A549 (cell line): ENCODE results near the gene ZNF185. TPM values are rescaled to one million over a fixed set of nuclear protein-coding genes. Genes with fewer than 3 reads are reported as not detected.

Experiments
- ATAC-seq, 2 experiments: fragments of 200-7000 bp in 1 of 2; fragments of >200 bp in 1 of 2; cut with Nextera tagmentation in 1 of 2; cut with Tn5 transposase in 1 of 2; 3 replicates each; pipeline versions ENCODE4 v1.8.0 to v1.9.1; 2018 to 2020; ENCODE audit warnings: mild to moderate bottlenecking in 1 of 2, moderate library complexity in 1 of 2
- CTCF ChIA-PET: fragments of 300-600 bp; sonication (Branson Sonifier 250); formaldehyde crosslinking; extraction: SDS; loops from one replicate; lab custom pipeline; 2021; ENCODE audit warnings: antibody characterized with exemption, inconsistent platforms; lab: Yijun Ruan, JAX
- POLR2A ChIA-PET: fragments of 350-600 bp; formaldehyde crosslinking; extraction: SDS; loops from one replicate; lab custom pipeline; 2021; ENCODE audit warnings: antibody characterized with exemption, inconsistent platforms; lab: Yijun Ruan, JAX
- DNase-seq, 2 experiments: peaks; one replicate each; pipeline versions ENCODE4 v3.0.0 to v3.0.0-alpha.2; 2011 to 2016; ENCODE audit warnings: low read depth in 1 of 2, low spot score in 1 of 2
- FAIRE-seq: peaks from 2 replicates; lab custom pipeline; 2011; peaks lifted over from hg19 to GRCh38; lab: Jason Lieb, UNC
- H3K27ac ChIP-seq, 2 experiments: fragments of >200 bp; sonication (Bioruptor Twin); formaldehyde crosslinking; 3 replicates each; pipeline ENCODE4 v1.5.1; 2016 to 2017
- H3K4me1 ChIP-seq: fragments of >200 bp; sonication (Bioruptor Twin); formaldehyde crosslinking; 3 replicates; pipeline ENCODE4 v1.6.1; 2016
- H3K4me2 ChIP-seq: fragments of >200 bp; sonication (Bioruptor Twin); formaldehyde crosslinking; 3 replicates; pipeline ENCODE4 v1.6.1; 2016
- H3K4me3 ChIP-seq: fragments of >200 bp; sonication (Bioruptor Twin); formaldehyde crosslinking; 3 replicates; pipeline ENCODE4 v1.5.1; 2016
- H3K9me3 ChIP-seq: fragments of >200 bp; sonication (Bioruptor Twin); formaldehyde crosslinking; 3 replicates; pipeline ENCODE4 v1.6.1; 2016
- CBX2 ChIP-seq: fragments of 200-600 bp; sonication (generic); IDR thresholded peaks from 2 replicates; pipeline ENCODE4 v1.6.1; 2016; ENCODE audit warnings: low read depth, mild to moderate bottlenecking, borderline replicate concordance
- CHD4 ChIP-seq: fragments of 200-600 bp; sonication (generic); IDR thresholded peaks from 2 replicates; pipeline ENCODE4 v1.6.1; 2016; ENCODE audit warnings: antibody characterized with exemption, mild to moderate bottlenecking, borderline replicate concordance
- CTCF ChIP-seq: fragments of >200 bp; sonication (Bioruptor Twin); formaldehyde crosslinking; IDR thresholded peaks from 3 replicates; pipeline ENCODE4 v1.5.1; 2016
- EHF ChIP-seq: fragments of 250-450 bp; sonication (Bioruptor Pico); IDR thresholded peaks from 2 replicates; pipeline ENCODE4 v1.5.0; 2020; ENCODE audit warnings: mild to moderate bottlenecking
- EHMT2 ChIP-seq: fragments of 200-600 bp; sonication (generic); IDR thresholded peaks from 2 replicates; pipeline ENCODE4 v1.6.1; 2016; ENCODE audit warnings: antibody characterized with exemption, low read depth, mild to moderate bottlenecking, moderate library complexity
- ELK1 ChIP-seq: fragments of 150-350 bp; IDR thresholded peaks from 2 replicates; pipeline ENCODE4 v1.6.1; 2014; ENCODE audit warnings: low read depth, mild to moderate bottlenecking, low read length
- ESRRA ChIP-seq: fragments of 150-350 bp; IDR thresholded peaks from 2 replicates; pipeline ENCODE4 v1.6.1; 2014; ENCODE audit warnings: mild to moderate bottlenecking, low read length, borderline replicate concordance
- FOSB ChIP-seq: fragments of 250-450 bp; sonication (Bioruptor Pico); IDR thresholded peaks from 2 replicates; pipeline ENCODE4 v1.5.0; 2020; ENCODE audit warnings: mild to moderate bottlenecking, moderate library complexity
- HES2 ChIP-seq: fragments of >200 bp; sonication (Bioruptor Twin); formaldehyde crosslinking; IDR thresholded peaks from 2 replicates; pipeline ENCODE4 v1.6.1; 2016
- HEYL ChIP-seq: fragments of 250-450 bp; sonication (Bioruptor Pico); IDR thresholded peaks from 2 replicates; pipeline ENCODE4 v1.8.0; 2021; ENCODE audit warnings: mild to moderate bottlenecking, moderate library complexity
- HOXA7 ChIP-seq: fragments of 250-450 bp; sonication (Bioruptor Pico); IDR thresholded peaks from 2 replicates; pipeline ENCODE4 v1.5.0; 2020; ENCODE audit warnings: mild to moderate bottlenecking, moderate library complexity
- HOXB13 ChIP-seq: fragments of 250-450 bp; sonication (Bioruptor Pico); IDR thresholded peaks from 2 replicates; pipeline ENCODE4 v1.5.0; 2020; ENCODE audit warnings: low read depth, mild to moderate bottlenecking, moderate library complexity
- HOXB5 ChIP-seq: fragments of 250-450 bp; sonication (Bioruptor Pico); IDR thresholded peaks from 2 replicates; pipeline ENCODE4 v1.5.0; 2020; ENCODE audit warnings: mild to moderate bottlenecking, moderate library complexity
- KDM5A ChIP-seq: fragments of 200-600 bp; sonication (generic); IDR thresholded peaks from 2 replicates; pipeline ENCODE4 v1.6.1; 2016; ENCODE audit warnings: antibody characterized with exemption, mild to moderate bottlenecking
- MYC ChIP-seq: IDR thresholded peaks from 2 replicates; pipeline ENCODE4 v1.6.1; 2012; ENCODE audit warnings: mild to moderate bottlenecking, inconsistent platforms, low read length, improper control_type of control experiment, borderline replicate concordance
- NPAS2 ChIP-seq: fragments of 250-450 bp; sonication (Bioruptor Pico); IDR thresholded peaks from 2 replicates; pipeline ENCODE4 v1.8.0; 2022; ENCODE audit warnings: mild to moderate bottlenecking, moderate library complexity, borderline replicate concordance
- PBX3 ChIP-seq: IDR thresholded peaks from 2 replicates; pipeline ENCODE4 v1.6.1; 2012
- POLR2A ChIP-seq: IDR thresholded peaks from 2 replicates; pipeline ENCODE4 v1.6.1; 2012; ENCODE audit warnings: mild to moderate bottlenecking, low read length
- TP53 ChIP-seq: fragments of 250-450 bp; sonication (Bioruptor Pico); IDR thresholded peaks from 2 replicates; pipeline ENCODE4 v1.5.0; 2021; ENCODE audit warnings: mild to moderate bottlenecking, moderate library complexity
- WGBS: methylation state at CpG from one replicate; pipeline ENCODE4 v1.1.6; 2017; ENCODE audit errors: missing lambda C conversion rate; 5-methylcytosine and 5-hydroxymethylcytosine counted together
- polyA plus RNA-seq, 4 experiments: library from polyadenylated mRNA; depleted of rRNA in 3 of 4; stranded (reverse); fragments of >200 nt; fragmentation: RNase III in 1 of 4; extraction: RNeasy Plus Mini Kit Qiagen cat#74134 plus additional on column Dnase treatment in 1 of 4; gene quantifications; 2 replicates in 3 of 4; 3 replicates in 1 of 4; pipeline ENCODE4 v1.2.3, GENCODE V29; 2011 to 2017
- TF ChIP-seq, protein P1 (sequence below): fragments of >200 bp; sonication (Bioruptor Twin); formaldehyde crosslinking; IDR thresholded peaks from 3 replicates; pipeline ENCODE4 v1.6.1; 2016
- TF ChIP-seq, protein P2 (sequence below): IDR thresholded peaks from 2 replicates; pipeline ENCODE4 v1.6.1; 2012
- TF ChIP-seq, protein P3 (sequence below): IDR thresholded peaks from 2 replicates; pipeline ENCODE4 v1.6.1; 2012; ENCODE audit warnings: low read depth, borderline replicate concordance

The ZNF185 gene
- polyA plus RNA-seq, 2 of the 4 experiments (the other 2 are of a cell fraction) = 5.0 to 11.2 TPM

- peaks cover 9% of the 10 kb centered on the region; the same call in 2 of the 3 replicates for H3K4me1 ChIP-seq
- POLR2A ChIA-PET = no interaction called here
- 78% methylated on average over 6 of the region's 10 CpGs for WGBS
- ATAC-seq = peak in 1 of 2 experiments; percentile 47; a peak in 3 of 6 replicates
- no peak for DNase-seq
- H3K4me2 ChIP-seq = no peak overlapping the region
- CTCF ChIA-PET = interaction anchor here (1.3 to 5.8 kb wide), 5 partner anchors 9 to 1408 kb away, joined by 3 to 30 read pairs (median 3); no protein-coding TSS in a partner anchor
- no peak for FAIRE-seq
- H3K4me3 ChIP-seq = no peak overlapping the region
- H3K27ac ChIP-seq = no peak overlapping the region
- TF ChIP-seq CHD4 (no peak), HOXB13 (CRISPR knock-in tag) (no peak), FOSB (CRISPR knock-in tag) (no peak), HOXA7 (CRISPR knock-in tag) (no peak), HES2 (no peak), NPAS2 (CRISPR knock-in tag) (no peak)
- TF ChIP-seq, protein P1, sequence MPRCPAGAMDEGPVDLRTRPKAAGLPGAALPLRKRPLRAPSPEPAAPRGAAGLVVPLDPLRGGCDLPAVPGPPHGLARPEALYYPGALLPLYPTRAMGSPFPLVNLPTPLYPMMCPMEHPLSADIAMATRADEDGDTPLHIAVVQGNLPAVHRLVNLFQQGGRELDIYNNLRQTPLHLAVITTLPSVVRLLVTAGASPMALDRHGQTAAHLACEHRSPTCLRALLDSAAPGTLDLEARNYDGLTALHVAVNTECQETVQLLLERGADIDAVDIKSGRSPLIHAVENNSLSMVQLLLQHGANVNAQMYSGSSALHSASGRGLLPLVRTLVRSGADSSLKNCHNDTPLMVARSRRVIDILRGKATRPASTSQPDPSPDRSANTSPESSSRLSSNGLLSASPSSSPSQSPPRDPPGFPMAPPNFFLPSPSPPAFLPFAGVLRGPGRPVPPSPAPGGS = no peak
- no peaks in the 10 kb centered on the region for H3K9me3 ChIP-seq
Measured at GRCh38 chrX:152913346-152913745, 15.5 kb downstream of the ZNF185 start.

GRCh38 chrX:152913910-152914309, 16.0 kb downstream of the ZNF185 start:
- ATAC-seq (no peak), DNase-seq (no peak), FAIRE-seq (no peak)
- ChIA-PET POLR2A (no interaction called here), CTCF (interaction anchor here (1.3 to 5.8 kb wide), 6 partner anchors 8 to 1409 kb away, joined by 3 to 30 read pairs (median 8); no protein-coding TSS in a partner anchor)
- no peak overlapping the region for H3K4me3 ChIP-seq
- TF ChIP-seq KDM5A (no peak), HEYL (CRISPR knock-in tag) (no peak), EHF (no peak), ESRRA (no peak), PBX3 (no peak), CTCF (no peak), MYC (no peak), HOXB13 (CRISPR knock-in tag) (no peak), POLR2A (no peak), EHMT2 (no peak), HOXB5 (no peak), HOXA7 (CRISPR knock-in tag) (no peak), TP53 (CRISPR knock-in tag) (no peak), ELK1 (no peak), CBX2 (no peak)
- TF ChIP-seq, protein P2, sequence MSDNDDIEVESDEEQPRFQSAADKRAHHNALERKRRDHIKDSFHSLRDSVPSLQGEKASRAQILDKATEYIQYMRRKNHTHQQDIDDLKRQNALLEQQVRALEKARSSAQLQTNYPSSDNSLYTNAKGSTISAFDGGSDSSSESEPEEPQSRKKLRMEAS = no peak
- TF ChIP-seq, protein P3, sequence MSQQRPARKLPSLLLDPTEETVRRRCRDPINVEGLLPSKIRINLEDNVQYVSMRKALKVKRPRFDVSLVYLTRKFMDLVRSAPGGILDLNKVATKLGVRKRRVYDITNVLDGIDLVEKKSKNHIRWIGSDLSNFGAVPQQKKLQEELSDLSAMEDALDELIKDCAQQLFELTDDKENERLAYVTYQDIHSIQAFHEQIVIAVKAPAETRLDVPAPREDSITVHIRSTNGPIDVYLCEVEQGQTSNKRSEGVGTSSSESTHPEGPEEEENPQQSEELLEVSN = no peak
- no peaks in the 10 kb centered on the region for H3K9me3 ChIP-seq
- WGBS = 80% methylated on average over 4 of the region's 6 CpGs
- H3K4me1 ChIP-seq = peaks cover 9% of the 10 kb centered on the region; the same call in 2 of the 3 replicates
- no peak overlapping the region for H3K27ac ChIP-seq
- no peak overlapping the region for H3K4me2 ChIP-seq
